Smooth muscle cell (in vitro differentiated cells): ENCODE measurements around the gene COPS3. TPM values are rescaled to one million over a fixed set of nuclear protein-coding genes. Genes with fewer than 3 reads are reported as not detected.

Experiments
- DNase-seq: peaks from one replicate; lab custom pipeline; 2025; ENCODE audit not compliant: unreplicated experiment; lab: John Stamatoyannopoulos, UW
- H2AFZ ChIP-seq: fragments of 200-600 bp; sonication (generic); 2 replicates; pipeline ENCODE4 v1.6.0; 2016; ENCODE audit warnings: antibody characterized with exemption, low read depth, mild to moderate bottlenecking
- H3F3A ChIP-seq: fragments of 200-600 bp; sonication (generic); 2 replicates; pipeline ENCODE4 v1.6.0; 2017; ENCODE audit warnings: antibody characterized with exemption, low read depth
- H3K27ac ChIP-seq: fragments of 200-600 bp; sonication (generic); 2 replicates; pipeline ENCODE4 v1.5.1; 2016; ENCODE audit warnings: low read depth, mild to moderate bottlenecking
- H3K27me3 ChIP-seq: fragments of 200-600 bp; sonication (generic); 2 replicates; pipeline ENCODE4 v1.6.1; 2016; ENCODE audit warnings: low read depth, mild to moderate bottlenecking
- H3K36me3 ChIP-seq: fragments of 200-600 bp; sonication (generic); 2 replicates; pipeline ENCODE4 v1.5.1; 2016; ENCODE audit warnings: low read depth
- H3K4me1 ChIP-seq: fragments of 200-600 bp; sonication (generic); 2 replicates; pipeline ENCODE4 v1.5.1; 2016; ENCODE audit warnings: low read depth
- H3K4me2 ChIP-seq: fragments of 200-600 bp; sonication (generic); 2 replicates; pipeline ENCODE4 v1.6.0; 2016; ENCODE audit warnings: mild to moderate bottlenecking
- H3K4me3 ChIP-seq: fragments of 200-600 bp; sonication (generic); 2 replicates; pipeline ENCODE4 v1.5.1; 2016; ENCODE audit warnings: mild to moderate bottlenecking
- H3K79me2 ChIP-seq: fragments of 200-600 bp; sonication (generic); 2 replicates; pipeline ENCODE4 v1.6.0; 2016; ENCODE audit warnings: low read depth, mild to moderate bottlenecking
- H3K9ac ChIP-seq: fragments of 200-600 bp; sonication (generic); 2 replicates; pipeline ENCODE4 v1.6.0; 2016; ENCODE audit warnings: low read depth
- H3K9me3 ChIP-seq: fragments of 200-600 bp; sonication (generic); replicated peaks from 2 replicates; pipeline ENCODE4 v1.5.1; 2016; ENCODE audit warnings: low read depth
- H4K20me1 ChIP-seq: fragments of 200-600 bp; sonication (generic); 2 replicates; pipeline ENCODE4 v1.6.0; 2016; ENCODE audit warnings: low read depth
- CTCF ChIP-seq: fragments of 200-600 bp; sonication (generic); IDR thresholded peaks from 2 replicates; pipeline ENCODE4 v1.5.1; 2017; ENCODE audit warnings: borderline replicate concordance, mild to moderate bottlenecking, antibody characterized with exemption; ENCODE audit not compliant: insufficient read depth, poor library complexity, severe bottlenecking
- WGBS: methylation state at CpG from one replicate; pipeline ENCODE4 v1.1.7; 2016; ENCODE audit warnings: low lambda C conversion rate; 5-methylcytosine and 5-hydroxymethylcytosine counted together
- polyA plus RNA-seq: library from polyadenylated mRNA; unstranded; fragments of >200 nt; fragmentation: Nextera tagmentation; extraction: Ambion mirVana; gene quantifications from 2 replicates; pipeline ENCODE4 v1.2.1, GENCODE V29; 2016
- total RNA-seq: library from RNA; depleted of rRNA; stranded (reverse); fragments of >200 nt; gene quantifications from 2 replicates; pipeline ENCODE4 v1.2.3, GENCODE V29; 2014

COPS3 gene
- total and polyA plus RNA-seq, 2 experiments from 2014 or later: 68.3 to 77.0 TPM

GRCh38 chr17:17325816-17326215 is 44.8 kb upstream of the COPS3 start:
- no peaks in the 10 kb centered on the region for H3K27me3 ChIP-seq
- no peak overlapping the region for H3K4me2 ChIP-seq
- H4K20me1 ChIP-seq: no peaks in the 10 kb centered on the region
- no peaks in the 10 kb centered on the region for H3K36me3 ChIP-seq
- H3K4me3 ChIP-seq: no peak overlapping the region
- no peak overlapping the region for H2AFZ ChIP-seq
- WGBS: 94% methylated on average over 9 of the region's 9 CpGs
- no peaks in the 10 kb centered on the region for H3K4me1 ChIP-seq
- no peak for TF ChIP-seq CTCF
- H3K9ac ChIP-seq: no peak overlapping the region
- no peaks in the 10 kb centered on the region for H3F3A ChIP-seq
- H3K27ac ChIP-seq: no peak overlapping the region
- DNase-seq: no peak
- H3K9me3 ChIP-seq: no peaks in the 10 kb centered on the region
- no peaks in the 10 kb centered on the region for H3K79me2 ChIP-seq

- no peak for TF ChIP-seq CTCF
- Histone ChIP-seq H2AFZ (no peak overlapping the region), H3K36me3 (no peaks in the 10 kb centered on the region), H3K4me1 (no peaks in the 10 kb centered on the region), H3F3A (no peaks in the 10 kb centered on the region), H3K9ac (no peak overlapping the region), H3K27me3 (no peaks in the 10 kb centered on the region), H4K20me1 (no peaks in the 10 kb centered on the region), H3K9me3 (no peaks in the 10 kb centered on the region), H3K79me2 (no peaks in the 10 kb centered on the region), H3K4me2 (no peak overlapping the region), H3K4me3 (no peak overlapping the region), H3K27ac (no peak overlapping the region)
- DNase-seq: no peak
- WGBS: 95% methylated on average over 10 of the region's 10 CpGs
These were observed 44.2 kb upstream of the COPS3 start for GRCh38 chr17:17325228-17325627.

GRCh38 chr17:17324616-17325015 is 43.6 kb upstream of the COPS3 start:
- Histone ChIP-seq H3K9me3 (no peaks in the 10 kb centered on the region), H3K4me3 (no peak overlapping the region), H2AFZ (no peak overlapping the region), H3K4me2 (no peak overlapping the region), H3F3A (no peaks in the 10 kb centered on the region), H3K79me2 (no peaks in the 10 kb centered on the region), H3K27me3 (no peaks in the 10 kb centered on the region), H3K4me1 (no peaks in the 10 kb centered on the region), H3K36me3 (no peaks in the 10 kb centered on the region), H3K27ac (no peak overlapping the region), H4K20me1 (no peaks in the 10 kb centered on the region), H3K9ac (no peak overlapping the region)
- TF ChIP-seq CTCF: no peak
- WGBS: 95% methylated on average over 8 of the region's 8 CpGs
- no peak for DNase-seq
